Stimulated activated CD4-positive, alpha-beta T cell treated with anti-CD3 and anti-CD28 coated beads, Interleukin-12 subunit alpha, Interleukin-12 subunit beta, amount 100 ng/mL, for 48 hours (primary cell): Measurements from ENCODE around the gene MRPS11.
"Not testable (repeated sequence)": the region's sequence is repeated elsewhere in the genome, so short reads cannot be mapped to it uniquely, and the experiment has no call there.

Experiments used
- DNase-seq, 3 donors: peaks; one replicate each; pipeline ENCODE4 v3.0.0-alpha.2; 2020; ENCODE audit warnings: low read depth in 2 of 3, low spot score in 1 of 3

Gene MRPS11

DNA sequence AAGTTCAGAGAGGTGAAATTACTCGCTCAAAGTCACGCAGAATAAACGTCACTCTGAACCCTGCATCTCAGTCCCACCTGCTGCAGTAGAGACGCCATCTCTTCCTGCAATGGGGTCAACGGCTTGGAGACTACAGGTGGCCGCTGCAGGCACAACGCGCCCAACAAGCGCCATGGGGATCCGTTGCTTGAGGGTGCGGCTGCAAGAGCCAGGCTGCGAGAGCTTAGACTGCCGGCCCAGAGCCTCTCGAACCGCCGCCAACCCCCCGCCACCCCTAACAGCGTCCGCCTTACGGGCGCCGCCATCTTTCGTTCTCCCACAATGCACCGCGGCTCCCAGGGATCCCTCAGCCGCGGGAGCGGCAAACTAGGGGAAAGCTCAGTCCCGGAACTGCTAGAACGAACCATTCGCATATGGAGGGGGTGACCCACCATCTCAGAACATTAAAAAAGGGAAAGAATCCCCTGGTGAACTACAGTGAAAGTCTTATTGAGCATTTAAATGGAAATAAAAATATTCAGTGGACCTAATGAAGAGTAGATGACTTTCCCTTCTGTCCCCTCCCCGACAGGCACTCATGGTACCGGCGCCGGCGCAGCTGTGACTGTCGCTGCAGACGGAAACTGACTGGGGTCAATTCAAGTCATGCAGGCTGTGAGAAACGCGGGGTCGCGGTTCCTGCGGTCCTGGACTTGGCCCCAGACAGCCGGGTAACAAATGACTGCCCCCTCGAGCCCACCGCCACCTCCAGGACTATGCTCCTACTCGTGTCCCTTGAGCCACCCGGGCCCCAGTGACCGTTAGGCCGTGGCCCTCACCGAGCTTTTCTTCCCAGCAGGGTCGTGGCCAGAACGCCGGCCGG is at the start of gene MRPS11, which contains the start of gene MRPL46:
Gene MRPS11, plus strand, starts transcription at position 636 of the 862 bp plus-strand sequence. Its CDS starts 10 bp downstream, at position 646.
Gene MRPL46, minus strand, starts transcription at position 316 of the 862 bp plus-strand sequence. Its CDS starts 11 bp downstream, at position 305.
- peak; percentile 81 to 88 (median 87) for DNase-seq

GRCh38 chr15:88419830-88420229 is 47.7 kb upstream of the MRPS11 start:
- peak in 1 of 3 donors; percentile 32 for DNase-seq

GRCh38 chr15:88423331-88423730 is 44.2 kb upstream of the MRPS11 start:
- no peak for DNase-seq

DNA sequence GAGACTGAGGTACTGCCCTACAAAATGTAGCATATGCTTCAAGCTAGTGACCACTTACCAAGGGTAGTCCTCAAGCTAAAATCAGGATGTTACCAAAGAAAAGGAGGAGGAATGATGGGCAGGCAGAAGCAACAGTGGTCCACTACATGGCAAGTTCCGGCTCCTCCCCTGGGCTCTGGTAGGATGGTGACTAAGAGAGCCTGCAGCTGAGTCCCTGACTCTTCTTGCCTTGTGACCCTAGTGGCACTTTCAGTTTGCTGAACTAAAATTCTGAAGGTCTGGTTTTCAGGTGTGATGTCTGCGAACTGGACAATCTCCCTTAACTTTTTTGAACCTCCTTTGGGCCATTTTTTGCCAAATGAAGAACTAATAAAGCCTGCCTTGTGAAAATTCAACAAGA is 41.2 kb upstream of the MRPS11 start:
- no peak for DNase-seq

- DNase-seq: no peak
Observed at GRCh38 chr15:88428053-88428452, 39.5 kb upstream of the MRPS11 start.

DNA sequence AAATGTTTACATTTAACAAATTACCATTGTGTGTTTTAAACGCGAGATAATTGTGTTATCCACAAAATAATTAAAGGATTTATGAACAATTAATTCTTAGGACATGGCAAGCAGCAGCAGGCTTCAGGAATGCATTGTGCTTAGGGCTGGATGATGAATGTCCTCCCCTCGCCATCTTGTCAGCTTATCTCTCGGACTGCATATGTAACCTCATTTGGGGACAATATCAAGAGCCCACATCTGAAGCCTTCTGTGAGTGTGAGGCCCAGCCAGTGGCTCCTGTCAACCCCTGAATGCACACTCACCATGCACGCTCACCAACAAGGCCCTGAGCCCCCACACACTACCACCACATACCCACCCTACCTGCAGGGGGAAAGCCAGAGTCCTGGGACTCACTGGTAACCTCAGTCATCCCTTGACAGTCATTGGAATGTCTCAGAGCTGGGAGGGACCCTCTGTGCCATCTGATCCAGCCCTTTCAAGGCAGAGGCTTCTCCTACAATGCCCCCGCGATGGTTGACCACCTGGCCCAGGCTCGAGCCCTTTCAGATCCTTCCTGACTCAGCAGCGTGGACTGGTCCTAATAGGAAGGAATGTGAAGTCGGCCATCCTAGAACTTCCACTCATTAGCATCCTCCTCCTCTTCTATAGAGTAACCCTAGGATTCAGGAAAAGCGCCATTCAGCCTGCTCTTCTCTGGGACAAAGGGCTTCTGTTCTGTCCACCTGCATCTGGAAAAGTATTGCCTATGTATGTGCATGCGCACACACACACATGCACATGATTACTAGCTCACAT is 38.5 kb upstream of the MRPS11 start:
- DNase-seq: no peak

DNA sequence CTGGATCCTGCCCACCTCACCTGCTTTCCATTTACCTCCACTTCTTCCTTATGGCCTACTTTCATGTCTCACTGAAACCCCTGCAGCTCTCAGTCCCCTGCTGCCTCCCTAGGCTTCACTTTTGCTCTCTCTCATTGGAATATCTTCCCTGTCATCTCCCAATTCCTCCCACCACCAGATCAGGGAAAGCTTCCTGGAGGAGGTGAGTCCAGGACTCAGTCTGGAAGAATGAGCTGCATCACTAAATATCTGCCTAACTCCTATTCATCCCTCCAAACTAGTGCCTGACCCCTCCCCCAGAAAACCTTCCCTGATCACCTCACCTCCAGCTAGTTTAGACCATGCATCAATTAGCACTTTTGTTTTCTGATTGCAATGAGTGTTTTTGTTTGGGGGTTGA is 37.5 kb upstream of the MRPS11 start:
- no peak for DNase-seq

GRCh38 chr15:88431441-88431840 is 36.1 kb upstream of the MRPS11 start:
- DNase-seq: no peak

GRCh38 chr15:88433046-88433685 is 34.3 kb upstream of the MRPS11 start:
- DNase-seq: no peak

GRCh38 chr15:88434106-88434505 is 33.4 kb upstream of the MRPS11 start:
- DNase-seq: not testable (repeated sequence)

DNA sequence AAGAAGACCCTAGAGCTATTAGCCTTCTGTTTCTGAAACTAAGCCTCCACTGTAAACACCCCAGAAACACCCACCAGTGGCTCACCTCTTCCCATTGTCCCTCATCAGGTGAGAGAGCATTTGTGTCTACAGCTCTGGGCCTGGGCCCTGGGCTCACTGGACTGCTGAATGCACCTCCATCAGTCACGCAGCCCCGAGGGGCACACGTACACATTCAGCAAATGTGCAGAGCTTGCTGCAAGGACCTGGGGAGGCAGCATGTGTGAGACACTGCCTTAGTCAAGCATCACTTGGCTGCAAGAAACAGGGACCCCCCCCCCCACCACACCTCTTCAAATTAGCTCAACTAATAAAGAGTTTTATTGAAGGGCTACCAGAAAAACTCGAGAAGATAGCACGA is 29.3 kb upstream of the MRPS11 start:
- no peak for DNase-seq

- DNase-seq: no peak
Observed at GRCh38 chr15:88440021-88440420, 27.5 kb upstream of the MRPS11 start.

- no peak for DNase-seq
Observed at GRCh38 chr15:88441076-88441730, 26.3 kb upstream of the MRPS11 start.

- DNase-seq: no peak
Observed at GRCh38 chr15:88447206-88447605, 20.3 kb upstream of the MRPS11 start.

GRCh38 chr15:88447741-88448140 is 19.8 kb upstream of the MRPS11 start:
- DNase-seq: no peak

DNA sequence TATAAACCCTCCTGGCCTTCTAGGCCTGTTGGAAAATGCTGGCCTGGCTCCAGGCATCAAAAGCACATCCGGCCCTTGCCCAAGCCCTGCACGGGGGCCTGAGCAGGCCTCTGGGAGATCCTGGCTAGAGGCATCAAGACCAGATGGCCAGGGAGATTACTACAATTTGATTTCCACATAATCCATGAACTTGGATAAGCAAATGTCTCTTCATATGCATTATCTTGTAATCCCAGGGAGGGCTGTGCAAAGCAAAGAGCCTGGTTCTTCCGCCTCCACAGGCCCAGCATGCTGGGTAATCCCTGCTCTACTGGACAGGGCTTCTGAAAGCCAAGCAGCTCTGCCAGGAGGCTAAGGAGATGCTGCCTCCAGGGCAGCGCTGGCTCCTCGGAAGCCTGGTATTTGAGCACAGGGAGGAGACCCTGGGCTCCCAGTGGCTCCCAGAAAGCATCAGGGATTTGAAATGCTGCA is 18.5 kb upstream of the MRPS11 start:
- DNase-seq: no peak

DNA sequence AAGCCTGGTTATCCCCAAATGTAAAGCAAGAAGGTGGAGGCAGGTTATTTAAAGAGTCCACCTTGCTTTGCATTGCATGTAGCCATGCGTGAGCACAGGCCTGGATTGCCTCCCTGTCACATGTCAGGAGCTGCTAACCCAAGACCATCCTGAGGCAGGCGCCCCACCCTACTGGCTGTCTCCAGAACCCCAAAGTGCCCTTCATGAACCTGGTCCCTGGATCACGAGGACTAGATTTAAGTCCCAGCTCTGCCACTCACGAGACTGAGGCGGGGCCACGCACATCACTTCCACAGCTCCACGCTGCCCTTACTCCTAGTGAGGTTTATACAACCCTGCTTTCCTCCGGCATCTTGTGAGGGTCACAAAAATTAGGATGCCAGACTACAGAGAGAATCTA is 17.9 kb upstream of the MRPS11 start:
- no peak for DNase-seq

DNA sequence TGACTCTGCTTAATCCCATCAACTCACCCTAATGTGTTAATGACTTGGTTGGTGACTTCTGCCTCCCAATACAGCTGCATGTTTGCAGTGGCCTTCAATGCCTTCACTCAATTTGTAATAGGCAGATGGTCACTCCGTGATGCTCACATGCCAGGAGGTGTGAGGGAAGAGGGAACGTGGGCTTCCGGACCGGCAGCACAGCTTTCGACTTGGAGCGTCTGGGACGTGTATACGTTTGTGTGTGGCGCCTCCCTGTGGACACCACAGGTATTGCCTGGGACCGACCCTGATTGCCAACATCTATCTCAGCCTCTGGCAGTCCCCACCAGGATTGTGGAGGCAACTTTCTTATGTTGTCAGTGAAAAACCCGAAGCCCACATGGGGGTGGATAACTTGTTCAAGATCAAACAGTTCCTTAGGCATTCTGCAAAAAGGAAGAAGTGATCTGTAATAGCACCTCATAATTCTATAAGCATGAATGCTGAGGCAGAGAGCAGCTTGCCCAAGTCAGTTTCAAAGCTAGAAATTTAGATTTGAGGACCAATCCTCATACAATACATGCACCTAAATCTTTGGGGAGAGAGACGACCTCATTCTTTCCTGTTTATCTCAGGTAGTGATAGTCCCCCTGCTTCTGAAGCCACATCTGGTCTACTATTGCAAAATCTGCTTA is 17.2 kb upstream of the MRPS11 start:
- peak; percentile 70 to 89 (median 71) for DNase-seq

- DNase-seq: no peak
Observed at GRCh38 chr15:88453651-88454050, 13.9 kb upstream of the MRPS11 start.

GRCh38 chr15:88454236-88454635 is 13.3 kb upstream of the MRPS11 start:
- no peak for DNase-seq
